ENCODE results near the gene SYNCRIP. TPM values are rescaled to one million over a fixed set of nuclear protein-coding genes. Genes with fewer than 3 reads are reported as not detected.
A peak's percentile ranks its signal among the peaks of the same experiment; 100 is the strongest.

The SYNCRIP gene
- total RNA-seq, 1 experiment from 2014 or later: 145 TPM

GRCh38 chr6:85643537-85644278 is 1.0 kb upstream of the SYNCRIP start:
- Histone ChIP-seq H3K9me3 (no peaks in the 10 kb centered on the region), H3K27me3 (replicated peaks; ENCODE audit: control insufficient read depth, insufficient read depth, low read length) (no peaks in the 10 kb centered on the region), H3K4me1 (peaks cover 23% of the 10 kb centered on the region), H3K36me3 (ENCODE audit: control insufficient read depth, insufficient read depth, low read length) (no peaks in the 10 kb centered on the region; the same call in none of the 2 replicates), H3K4me3 (ENCODE audit: low read depth, low read length) (peak overlapping the region; percentile 73)
- Mint-ChIP-seq H3K4me3 (ENCODE audit: unreplicated experiment) (peak overlapping the region; percentile 99), H3K27me3 (ENCODE audit: insufficient read depth, unreplicated experiment) (no peaks in the 10 kb centered on the region), H3K36me3 (ENCODE audit: insufficient read depth, unreplicated experiment) (peaks cover 54% of the 10 kb centered on the region), H3K4me1 (ENCODE audit: low read depth, unreplicated experiment) (peaks cover 34% of the 10 kb centered on the region), H3K27ac (ENCODE audit: unreplicated experiment) (peak overlapping the region; percentile 74), H3K9me3 (ENCODE audit: unreplicated experiment) (no peaks in the 10 kb centered on the region)
- intact Hi-C loops (cut with micrococcal nuclease; ENCODE audit: unreplicated experiment): loop anchor here (1.0 to 2.0 kb wide), 3 partner anchors 31 to 49 kb away; no protein-coding TSS in a partner anchor
- ChIA-PET CTCF (no interaction called here), POLR2A (interaction anchor here (0.5 to 4.4 kb wide), 14 partner anchors 10 to 1072 kb away, joined by 3 to 153 read pairs (median 6); partner anchors contain the start of gene SNX14)
- peak; percentile 90 to 93 for DNase-seq
- no TSS peak for BruUV-seq (replicated peaks)
- TF ChIP-seq CTCF (IDR thresholded peaks at IDR 0.05; ENCODE audit: insufficient read depth in 1 of 2, low read depth in 1 of 2, low read length in 1 of 2, severe bottlenecking in 1 of 2, unreplicated experiment in 1 of 2): no peak

- peaks cover 70% of the 10 kb centered on the region for H3K36me3 Mint-ChIP-seq (ENCODE audit: insufficient read depth, unreplicated experiment)
- peak overlapping the region; percentile 74 for H3K27ac Mint-ChIP-seq (ENCODE audit: unreplicated experiment)
- no peaks in the 10 kb centered on the region for H3K9me3 Mint-ChIP-seq (ENCODE audit: unreplicated experiment)
- H3K27me3 ChIP-seq (replicated peaks; ENCODE audit: control insufficient read depth, insufficient read depth, low read length): no peaks in the 10 kb centered on the region
- DNase-seq: peak; percentile 50 to 60
- no peaks in the 10 kb centered on the region for H3K9me3 ChIP-seq
- H3K4me3 ChIP-seq (ENCODE audit: low read depth, low read length): peak overlapping the region; percentile 100
- H3K4me1 ChIP-seq: peaks cover 28% of the 10 kb centered on the region
- H3K36me3 ChIP-seq (ENCODE audit: control insufficient read depth, insufficient read depth, low read length): no peaks in the 10 kb centered on the region; the same call in none of the 2 replicates
- ChIA-PET POLR2A (interaction anchor here (0.5 to 4.4 kb wide), 9 partner anchors 11 to 240 kb away, joined by 3 to 153 read pairs (median 4); partner anchors contain the start of gene SNX14), CTCF (interaction anchor here (0.6 to 0.8 kb wide), 2 partner anchors 36 to 49 kb away, joined by 3 to 4 read pairs; partner anchors contain the start of gene SNX14)
- no peaks in the 10 kb centered on the region for H3K27me3 Mint-ChIP-seq (ENCODE audit: insufficient read depth, unreplicated experiment)
- no peak for TF ChIP-seq CTCF (IDR thresholded peaks at IDR 0.05; ENCODE audit: insufficient read depth in 1 of 2, low read depth in 1 of 2, low read length in 1 of 2, severe bottlenecking in 1 of 2, unreplicated experiment in 1 of 2)
- peaks cover 40% of the 10 kb centered on the region for H3K4me1 Mint-ChIP-seq (ENCODE audit: low read depth, unreplicated experiment)
- peak overlapping the region; percentile 99 for H3K4me3 Mint-ChIP-seq (ENCODE audit: unreplicated experiment)
- no TSS peak for BruUV-seq (replicated peaks)
- intact Hi-C loops (cut with micrococcal nuclease; ENCODE audit: unreplicated experiment): loop anchor here (2.0 kb wide), 1 partner anchor 29 kb away; no protein-coding TSS in a partner anchor
These were observed 551 bp downstream of the SYNCRIP start for GRCh38 chr6:85641897-85642773.

- no peaks in the 10 kb centered on the region for H3K9me3 Mint-ChIP-seq (ENCODE audit: unreplicated experiment)
- ChIA-PET CTCF (no interaction called here), POLR2A (interaction anchor here (2.1 kb wide), 1 partner anchor 36 kb away, joined by 20 read pairs; no protein-coding TSS in a partner anchor)
- no peak for DNase-seq
- Histone ChIP-seq H3K27me3 (replicated peaks; ENCODE audit: control insufficient read depth, insufficient read depth, low read length) (no peaks in the 10 kb centered on the region), H3K4me1 (peaks cover 28% of the 10 kb centered on the region), H3K9me3 (no peaks in the 10 kb centered on the region), H3K4me3 (ENCODE audit: low read depth, low read length) (peak overlapping the region; percentile 100), H3K36me3 (ENCODE audit: control insufficient read depth, insufficient read depth, low read length) (no peaks in the 10 kb centered on the region; the same call in none of the 2 replicates)
- H3K36me3 Mint-ChIP-seq (ENCODE audit: insufficient read depth, unreplicated experiment): peaks cover 76% of the 10 kb centered on the region
- TF ChIP-seq CTCF (IDR thresholded peaks at IDR 0.05; ENCODE audit: insufficient read depth in 1 of 2, low read depth in 1 of 2, low read length in 1 of 2, severe bottlenecking in 1 of 2, unreplicated experiment in 1 of 2): no peak
- H3K4me1 Mint-ChIP-seq (ENCODE audit: low read depth, unreplicated experiment): peaks cover 40% of the 10 kb centered on the region
- H3K27ac Mint-ChIP-seq (ENCODE audit: unreplicated experiment): peak overlapping the region; percentile 74
- no TSS peak for BruUV-seq (replicated peaks)
- peak overlapping the region; percentile 99 for H3K4me3 Mint-ChIP-seq (ENCODE audit: unreplicated experiment)
- intact Hi-C loops (cut with micrococcal nuclease; ENCODE audit: unreplicated experiment): no loop called here
- no peaks in the 10 kb centered on the region for H3K27me3 Mint-ChIP-seq (ENCODE audit: insufficient read depth, unreplicated experiment)
These were observed 1.2 kb downstream of the SYNCRIP start for GRCh38 chr6:85641522-85641896.
